ENCODE results near the gene MAMLD1.

MAMLD1 gene

GRCh38 chrX:150522494-150522893 is 159.4 kb downstream of the MAMLD1 start:
- H3K27me3 ChIP-seq (ENCODE audit: insufficient read depth, low read length, poor library complexity): no peaks in the 10 kb centered on the region
- H3K79me2 ChIP-seq (ENCODE audit: control insufficient read depth, insufficient read depth, low read length): no peaks in the 10 kb centered on the region
- H4K5ac ChIP-seq (ENCODE audit: low read length): no peak overlapping the region
- H2BK5ac ChIP-seq (ENCODE audit: low read length): no peak overlapping the region
- H3K56ac ChIP-seq (ENCODE audit: low read length): no peak overlapping the region
- WGBS (ENCODE audit: extremely low coverage, insufficient coverage, low lambda C conversion rate): no CpG with 5 or more reads among the region's 2 CpGs
- H3K27ac ChIP-seq (ENCODE audit: low read depth, low read length): no peak overlapping the region
- no peak overlapping the region for H3K23ac ChIP-seq (ENCODE audit: low read length)
- no peaks in the 10 kb centered on the region for H3K4me1 ChIP-seq (ENCODE audit: control insufficient read depth, low read depth, low read length)
- H4K8ac ChIP-seq (ENCODE audit: low read depth, low read length): no peak overlapping the region
- no peak for DNase-seq
- no peak overlapping the region for H3K18ac ChIP-seq (ENCODE audit: low read length)
- H3K4me2 ChIP-seq (ENCODE audit: low read length): no peak overlapping the region
- no peak overlapping the region for H3K4me3 ChIP-seq (ENCODE audit: low read length)
- H3K4ac ChIP-seq (ENCODE audit: low read depth, low read length): no peak overlapping the region
- no peak overlapping the region for H2BK15ac ChIP-seq (replicated peaks; ENCODE audit: low read depth)
- H3K36me3 ChIP-seq (ENCODE audit: control insufficient read depth, insufficient read depth, low read length): no peaks in the 10 kb centered on the region
- no peak overlapping the region for H2AK5ac ChIP-seq (ENCODE audit: low read length)
- H3K9ac ChIP-seq (ENCODE audit: low read length): no peak overlapping the region
- no peak overlapping the region for H2BK120ac ChIP-seq (ENCODE audit: low read depth, low read length)
- no peaks in the 10 kb centered on the region for H3K79me1 ChIP-seq (ENCODE audit: low read length)

- H2AK5ac ChIP-seq (ENCODE audit: low read length): no peak overlapping the region
- no peaks in the 10 kb centered on the region for H3K27me3 ChIP-seq (ENCODE audit: insufficient read depth, low read length, poor library complexity)
- WGBS (ENCODE audit: extremely low coverage, insufficient coverage, low lambda C conversion rate): no CpG with 5 or more reads among the region's 10 CpGs
- H3K36me3 ChIP-seq (ENCODE audit: control insufficient read depth, insufficient read depth, low read length): no peaks in the 10 kb centered on the region
- no peak for DNase-seq
- no peak overlapping the region for H3K18ac ChIP-seq (ENCODE audit: low read length)
- no peak overlapping the region for H3K4me3 ChIP-seq (ENCODE audit: low read length)
- H2BK15ac ChIP-seq (replicated peaks; ENCODE audit: low read depth): no peak overlapping the region
- H3K4me1 ChIP-seq (ENCODE audit: control insufficient read depth, low read depth, low read length): no peaks in the 10 kb centered on the region
- no peak overlapping the region for H2BK120ac ChIP-seq (ENCODE audit: low read depth, low read length)
- H4K8ac ChIP-seq (ENCODE audit: low read depth, low read length): no peak overlapping the region
- no peaks in the 10 kb centered on the region for H3K79me1 ChIP-seq (ENCODE audit: low read length)
- no peak overlapping the region for H3K4ac ChIP-seq (ENCODE audit: low read depth, low read length)
- no peak overlapping the region for H3K56ac ChIP-seq (ENCODE audit: low read length)
- no peak overlapping the region for H3K4me2 ChIP-seq (ENCODE audit: low read length)
- H3K23ac ChIP-seq (ENCODE audit: low read length): no peak overlapping the region
- H3K79me2 ChIP-seq (ENCODE audit: control insufficient read depth, insufficient read depth, low read length): no peaks in the 10 kb centered on the region
- H3K27ac ChIP-seq (ENCODE audit: low read depth, low read length): no peak overlapping the region
- H2BK5ac ChIP-seq (ENCODE audit: low read length): no peak overlapping the region
- no peak overlapping the region for H4K5ac ChIP-seq (ENCODE audit: low read length)
- H3K9ac ChIP-seq (ENCODE audit: low read length): no peak overlapping the region
Measured at GRCh38 chrX:150525061-150525919, 162.2 kb downstream of the MAMLD1 start.

- no peak overlapping the region for H3K9ac ChIP-seq (ENCODE audit: low read length)
- H2AK5ac ChIP-seq (ENCODE audit: low read length): no peak overlapping the region
- H3K4ac ChIP-seq (ENCODE audit: low read depth, low read length): no peak overlapping the region
- no peak overlapping the region for H3K4me2 ChIP-seq (ENCODE audit: low read length)
- no peaks in the 10 kb centered on the region for H3K36me3 ChIP-seq (ENCODE audit: control insufficient read depth, insufficient read depth, low read length)
- H3K56ac ChIP-seq (ENCODE audit: low read length): no peak overlapping the region
- no peak overlapping the region for H3K27ac ChIP-seq (ENCODE audit: low read depth, low read length)
- no peaks in the 10 kb centered on the region for H3K27me3 ChIP-seq (ENCODE audit: insufficient read depth, low read length, poor library complexity)
- H4K8ac ChIP-seq (ENCODE audit: low read depth, low read length): no peak overlapping the region
- H3K79me2 ChIP-seq (ENCODE audit: control insufficient read depth, insufficient read depth, low read length): no peaks in the 10 kb centered on the region
- no peak overlapping the region for H2BK15ac ChIP-seq (replicated peaks; ENCODE audit: low read depth)
- no peaks in the 10 kb centered on the region for H3K79me1 ChIP-seq (ENCODE audit: low read length)
- no peak overlapping the region for H3K4me3 ChIP-seq (ENCODE audit: low read length)
- no peak overlapping the region for H3K18ac ChIP-seq (ENCODE audit: low read length)
- no peaks in the 10 kb centered on the region for H3K4me1 ChIP-seq (ENCODE audit: control insufficient read depth, low read depth, low read length)
- H2BK120ac ChIP-seq (ENCODE audit: low read depth, low read length): no peak overlapping the region
- no peak overlapping the region for H2BK5ac ChIP-seq (ENCODE audit: low read length)
- no peak for DNase-seq
- H3K23ac ChIP-seq (ENCODE audit: low read length): no peak overlapping the region
- WGBS (ENCODE audit: extremely low coverage, insufficient coverage, low lambda C conversion rate): no CpG with 5 or more reads among the region's 7 CpGs
- no peak overlapping the region for H4K5ac ChIP-seq (ENCODE audit: low read length)
Measured at GRCh38 chrX:150526692-150527091, 163.6 kb downstream of the MAMLD1 start.

- Histone ChIP-seq H3K18ac (ENCODE audit: low read length) (no peak overlapping the region), H3K23ac (ENCODE audit: low read length) (no peak overlapping the region), H2AK5ac (ENCODE audit: low read length) (no peak overlapping the region), H3K79me1 (ENCODE audit: low read length) (no peaks in the 10 kb centered on the region), H3K4ac (ENCODE audit: low read depth, low read length) (no peak overlapping the region), H2BK120ac (ENCODE audit: low read depth, low read length) (no peak overlapping the region), H3K4me3 (ENCODE audit: low read length) (no peak overlapping the region), H3K4me2 (ENCODE audit: low read length) (no peak overlapping the region), H4K8ac (ENCODE audit: low read depth, low read length) (no peak overlapping the region), H3K79me2 (ENCODE audit: control insufficient read depth, insufficient read depth, low read length) (no peaks in the 10 kb centered on the region), H2BK15ac (replicated peaks; ENCODE audit: low read depth) (no peak overlapping the region), H3K36me3 (ENCODE audit: control insufficient read depth, insufficient read depth, low read length) (no peaks in the 10 kb centered on the region), H3K9ac (ENCODE audit: low read length) (no peak overlapping the region), H2BK5ac (ENCODE audit: low read length) (no peak overlapping the region), H3K27me3 (ENCODE audit: insufficient read depth, low read length, poor library complexity) (no peaks in the 10 kb centered on the region), H3K4me1 (ENCODE audit: control insufficient read depth, low read depth, low read length) (no peaks in the 10 kb centered on the region), H3K56ac (ENCODE audit: low read length) (no peak overlapping the region), H3K27ac (ENCODE audit: low read depth, low read length) (no peak overlapping the region), H4K5ac (ENCODE audit: low read length) (no peak overlapping the region)
- DNase-seq: no peak
- WGBS (ENCODE audit: extremely low coverage, insufficient coverage, low lambda C conversion rate): no CpG with 5 or more reads among the region's 3 CpGs
Measured at GRCh38 chrX:150527108-150527507, 164.0 kb downstream of the MAMLD1 start.

DNA sequence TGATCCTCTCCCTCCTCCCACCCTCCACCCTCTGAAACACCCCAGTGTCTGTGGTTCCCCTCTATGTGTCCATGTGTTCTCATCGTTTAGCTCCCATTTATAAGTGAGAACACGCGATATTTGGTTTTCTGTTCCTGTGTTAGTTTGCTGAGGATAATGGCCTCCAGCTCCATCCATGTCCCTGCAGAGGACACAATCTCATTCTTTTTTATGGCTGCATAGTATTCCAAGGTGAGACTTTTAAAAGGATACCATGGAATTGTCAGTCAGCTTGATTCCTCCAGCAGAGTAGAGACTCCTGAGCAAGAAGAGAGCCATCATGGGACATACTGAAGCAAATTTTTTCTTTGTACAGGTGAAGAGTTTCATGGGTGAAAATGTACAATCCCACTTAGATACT is 166.5 kb downstream of the MAMLD1 start:
- Histone ChIP-seq H3K4me1 (ENCODE audit: control insufficient read depth, low read depth, low read length) (no peaks in the 10 kb centered on the region), H3K4ac (ENCODE audit: low read depth, low read length) (no peak overlapping the region), H3K9ac (ENCODE audit: low read length) (no peak overlapping the region), H4K8ac (ENCODE audit: low read depth, low read length) (no peak overlapping the region), H2BK15ac (replicated peaks; ENCODE audit: low read depth) (no peak overlapping the region), H3K36me3 (ENCODE audit: control insufficient read depth, insufficient read depth, low read length) (no peaks in the 10 kb centered on the region), H3K27ac (ENCODE audit: low read depth, low read length) (no peak overlapping the region), H3K79me2 (ENCODE audit: control insufficient read depth, insufficient read depth, low read length) (no peaks in the 10 kb centered on the region), H3K4me2 (ENCODE audit: low read length) (no peak overlapping the region), H3K56ac (ENCODE audit: low read length) (no peak overlapping the region), H2BK120ac (ENCODE audit: low read depth, low read length) (no peak overlapping the region), H2BK5ac (ENCODE audit: low read length) (no peak overlapping the region), H3K79me1 (ENCODE audit: low read length) (no peaks in the 10 kb centered on the region), H3K23ac (ENCODE audit: low read length) (no peak overlapping the region), H3K4me3 (ENCODE audit: low read length) (no peak overlapping the region), H4K5ac (ENCODE audit: low read length) (no peak overlapping the region), H2AK5ac (ENCODE audit: low read length) (no peak overlapping the region), H3K18ac (ENCODE audit: low read length) (no peak overlapping the region), H3K27me3 (ENCODE audit: insufficient read depth, low read length, poor library complexity) (no peaks in the 10 kb centered on the region)
- WGBS (ENCODE audit: extremely low coverage, insufficient coverage, low lambda C conversion rate): no CpG with 5 or more reads among the region's 3 CpGs
- no peak for DNase-seq

GRCh38 chrX:150530821-150531220 is 167.7 kb downstream of the MAMLD1 start:
- Histone ChIP-seq H2BK5ac (ENCODE audit: low read length) (no peak overlapping the region), H3K9ac (ENCODE audit: low read length) (no peak overlapping the region), H2BK15ac (replicated peaks; ENCODE audit: low read depth) (no peak overlapping the region), H4K8ac (ENCODE audit: low read depth, low read length) (no peak overlapping the region), H3K27me3 (ENCODE audit: insufficient read depth, low read length, poor library complexity) (no peaks in the 10 kb centered on the region), H2AK5ac (ENCODE audit: low read length) (no peak overlapping the region), H3K4me1 (ENCODE audit: control insufficient read depth, low read depth, low read length) (no peaks in the 10 kb centered on the region), H3K18ac (ENCODE audit: low read length) (no peak overlapping the region), H3K4me3 (ENCODE audit: low read length) (no peak overlapping the region), H3K79me1 (ENCODE audit: low read length) (no peaks in the 10 kb centered on the region), H4K5ac (ENCODE audit: low read length) (no peak overlapping the region), H3K56ac (ENCODE audit: low read length) (no peak overlapping the region), H2BK120ac (ENCODE audit: low read depth, low read length) (no peak overlapping the region), H3K23ac (ENCODE audit: low read length) (no peak overlapping the region), H3K79me2 (ENCODE audit: control insufficient read depth, insufficient read depth, low read length) (no peaks in the 10 kb centered on the region), H3K4me2 (ENCODE audit: low read length) (no peak overlapping the region), H3K27ac (ENCODE audit: low read depth, low read length) (no peak overlapping the region), H3K36me3 (ENCODE audit: control insufficient read depth, insufficient read depth, low read length) (no peaks in the 10 kb centered on the region), H3K4ac (ENCODE audit: low read depth, low read length) (no peak overlapping the region)
- no CpG with 5 or more reads among the region's 7 CpGs for WGBS (ENCODE audit: extremely low coverage, insufficient coverage, low lambda C conversion rate)
- DNase-seq: no peak

All from mesendoderm (in vitro differentiated cells).